AG04450 (cell line): Measurements from ENCODE around the gene USF3. TPM values are rescaled to one million over a fixed set of nuclear protein-coding genes. Genes with fewer than 3 reads are reported as not detected.

ENCODE experiments used
- CTCF ChIA-PET: fragments of 300-600, 350-600 bp; formaldehyde crosslinking; extraction: SDS; loops from one replicate; lab custom pipeline; 2022; ENCODE audit warnings: antibody characterized with exemption, inconsistent platforms; lab: Charles Lee
- POLR2A ChIA-PET: fragments of 350-600 bp; formaldehyde crosslinking; extraction: SDS; loops from one replicate; lab custom pipeline; 2021; ENCODE audit warnings: antibody characterized with exemption, inconsistent platforms; lab: Yijun Ruan, JAX
- DNase-seq: peaks from one replicate; pipeline ENCODE4 v3.0.0-alpha.2; 2011; ENCODE audit warnings: low read depth, low spot score
- H3K27ac ChIP-seq: one replicate; pipeline ENCODE4 v1.5.1; 2012; ENCODE audit warnings: low read depth, low read length, control low read depth
- H3K27me3 ChIP-seq: one replicate; pipeline ENCODE4 v1.6.0; 2012; ENCODE audit warnings: low read length; ENCODE audit not compliant: control insufficient read depth, insufficient read depth
- H3K4me3 ChIP-seq: 2 replicates; pipeline ENCODE4 v1.5.1; 2011; ENCODE audit warnings: mild to moderate bottlenecking, low read depth, low read length, control low read depth
- H3K9me3 ChIP-seq: 2 replicates; pipeline ENCODE4 v1.5.1; 2012; ENCODE audit warnings: low read length; ENCODE audit not compliant: control insufficient read depth, insufficient read depth
- CTCF ChIP-seq: IDR thresholded peaks from 2 replicates; pipeline ENCODE4 v1.5.1; 2011; ENCODE audit warnings: low read depth, low read length, control low read depth, inconsistent platforms
- polyA plus RNA-seq: library from polyadenylated mRNA; depleted of rRNA; stranded (reverse); fragments of >200 nt; gene quantifications from 2 replicates; pipeline ENCODE4 v1.2.3, GENCODE V29; 2011

The USF3 gene
- polyA plus RNA-seq, 1 experiment = 15.4 TPM

GRCh38 chr3:113678773-113679172 is 17.7 kb downstream of the USF3 start:
- no peak for DNase-seq
- ChIA-PET POLR2A (no interaction called here), CTCF (no interaction called here)
- no peak overlapping the region for H3K4me3 ChIP-seq
- no peaks in the 10 kb centered on the region for H3K27me3 ChIP-seq
- H3K27ac ChIP-seq = no peak overlapping the region
- TF ChIP-seq CTCF = no peak
- no peaks in the 10 kb centered on the region; the same call in 1 of the 2 replicates for H3K9me3 ChIP-seq

GRCh38 chr3:113677737-113678136 is 18.7 kb downstream of the USF3 start:
- no peak overlapping the region for H3K27ac ChIP-seq
- CTCF ChIA-PET = interaction anchor here (0.6 kb wide), 1 partner anchor 184 kb away, joined by 3 read pairs; no protein-coding TSS in a partner anchor
- H3K4me3 ChIP-seq = no peak overlapping the region
- DNase-seq = no peak
- POLR2A ChIA-PET = no interaction called here
- no peaks in the 10 kb centered on the region for H3K27me3 ChIP-seq
- no peaks in the 10 kb centered on the region; the same call in 1 of the 2 replicates for H3K9me3 ChIP-seq
- TF ChIP-seq CTCF = no peak

- Histone ChIP-seq H3K27ac (no peak overlapping the region), H3K9me3 (no peaks in the 10 kb centered on the region; the same call in 1 of the 2 replicates), H3K4me3 (no peak overlapping the region), H3K27me3 (no peaks in the 10 kb centered on the region)
- CTCF ChIA-PET = no interaction called here
- POLR2A ChIA-PET = no interaction called here
- TF ChIP-seq CTCF = no peak
- no peak for DNase-seq
Observed at GRCh38 chr3:113676261-113676660, 20.2 kb downstream of the USF3 start.

GRCh38 chr3:113673593-113673992 is 22.8 kb downstream of the USF3 start:
- Histone ChIP-seq H3K9me3 (no peaks in the 10 kb centered on the region), H3K27ac (no peak overlapping the region), H3K27me3 (no peaks in the 10 kb centered on the region), H3K4me3 (no peak overlapping the region)
- ChIA-PET CTCF (no interaction called here), POLR2A (interaction anchor here (0.5 kb wide), 1 partner anchor 28 kb away, joined by 3 read pairs; no protein-coding TSS in a partner anchor)
- TF ChIP-seq CTCF = no peak
- DNase-seq = no peak

- CTCF ChIA-PET = interaction anchor here (0.8 to 1.8 kb wide), 5 partner anchors 18 to 176 kb away, joined by 3 to 5 read pairs (median 4); partner anchors contain the start of gene USF3
- Histone ChIP-seq H3K27ac (peak overlapping the region; percentile 47), H3K9me3 (no peaks in the 10 kb centered on the region), H3K27me3 (no peaks in the 10 kb centered on the region), H3K4me3 (peak overlapping the region; percentile 45)
- POLR2A ChIA-PET = interaction anchor here (0.7 to 1.4 kb wide), 7 partner anchors 18 to 1543 kb away, joined by 3 to 5 read pairs (median 3); partner anchors contain the start of gene USF3
- peak; percentile 63 for DNase-seq
- TF ChIP-seq CTCF = no peak
Observed at GRCh38 chr3:113668015-113668414, 28.4 kb downstream of the USF3 start.
